Suppressor macrophage treated with lipopolysaccharide for 4 hours (primary cell): ENCODE results near the gene ZNF280C.
A peak's percentile ranks its signal among the peaks of the same experiment; 100 is the strongest.

Source experiments
- DNase-seq: peaks from one replicate; pipeline ENCODE4 v3.0.0-alpha.2; 2020

The ZNF280C gene

DNA sequence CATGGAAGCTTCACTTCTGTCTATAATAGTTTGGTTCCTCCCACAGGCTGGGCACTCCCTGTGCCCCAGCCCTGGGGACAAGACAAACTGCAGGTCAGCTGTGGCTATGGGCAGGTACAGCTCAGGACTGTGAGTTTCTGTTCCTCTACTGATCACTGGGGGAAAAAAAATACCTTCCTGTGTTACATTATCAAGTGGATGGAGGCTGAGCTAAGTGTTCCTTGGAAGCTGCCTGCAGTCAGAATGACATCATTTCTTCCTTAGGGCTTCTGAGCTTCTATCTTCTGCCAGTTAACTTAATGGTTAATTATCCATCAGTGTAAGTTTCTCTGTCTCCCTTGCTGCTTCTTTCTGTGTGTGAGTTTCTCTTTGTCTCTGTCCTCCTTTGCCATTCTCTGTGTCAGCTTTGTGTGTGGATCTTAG lies 92.3 kb downstream of the ZNF280C start:
- peak; percentile 34 for DNase-seq

DNA sequence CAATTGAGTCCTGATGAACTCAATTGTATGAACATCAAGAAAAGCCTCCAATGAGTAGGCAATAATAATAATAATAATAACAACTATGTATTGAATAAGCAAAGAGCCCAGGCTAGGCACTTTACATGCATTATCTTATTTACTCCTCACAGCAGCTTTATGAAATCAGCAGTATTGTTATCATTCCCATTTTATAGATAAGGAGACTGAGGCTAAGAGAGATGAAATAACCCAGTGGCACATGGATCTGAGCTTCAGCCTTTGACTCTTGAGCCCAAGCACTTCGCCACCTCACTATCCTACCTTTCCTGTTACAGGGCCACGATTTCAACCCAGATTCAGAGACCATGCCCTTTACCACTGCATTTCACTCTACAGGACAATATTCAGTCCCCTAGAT lies 93.8 kb downstream of the ZNF280C start:
- DNase-seq, result no peak

DNA sequence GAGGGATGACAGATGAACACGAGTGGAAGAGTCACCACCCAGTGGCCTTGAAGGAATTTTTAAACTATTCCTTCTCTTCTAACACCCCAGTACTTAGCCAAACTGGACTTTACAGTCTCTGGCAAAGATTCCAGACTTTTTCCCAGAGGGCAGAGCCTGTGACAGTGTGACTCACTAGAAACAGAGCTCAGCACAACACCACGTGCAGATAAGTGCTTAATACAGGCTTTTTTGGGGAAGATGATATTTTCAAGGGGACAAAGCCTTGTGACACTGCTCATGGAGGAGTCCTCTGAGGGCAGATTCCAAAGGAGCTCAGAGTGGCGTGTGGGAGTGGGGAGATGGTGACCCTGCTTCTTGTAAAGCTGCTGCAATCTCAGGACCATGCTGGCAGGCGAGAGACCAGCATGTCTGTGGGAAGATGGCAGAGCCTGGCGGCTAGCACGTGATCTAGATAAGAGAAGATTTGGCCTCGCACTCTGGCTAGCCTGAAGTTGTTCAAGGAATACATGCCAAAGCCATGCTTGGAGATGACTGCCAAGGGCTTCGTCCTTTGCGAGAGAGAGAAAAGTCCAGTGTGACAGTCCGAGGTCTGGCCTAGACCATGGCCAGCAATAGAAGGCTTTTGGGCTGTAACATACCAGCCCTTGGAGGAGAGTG lies 94.5 kb downstream of the ZNF280C start:
- DNase-seq, result peak; percentile 67

DNA sequence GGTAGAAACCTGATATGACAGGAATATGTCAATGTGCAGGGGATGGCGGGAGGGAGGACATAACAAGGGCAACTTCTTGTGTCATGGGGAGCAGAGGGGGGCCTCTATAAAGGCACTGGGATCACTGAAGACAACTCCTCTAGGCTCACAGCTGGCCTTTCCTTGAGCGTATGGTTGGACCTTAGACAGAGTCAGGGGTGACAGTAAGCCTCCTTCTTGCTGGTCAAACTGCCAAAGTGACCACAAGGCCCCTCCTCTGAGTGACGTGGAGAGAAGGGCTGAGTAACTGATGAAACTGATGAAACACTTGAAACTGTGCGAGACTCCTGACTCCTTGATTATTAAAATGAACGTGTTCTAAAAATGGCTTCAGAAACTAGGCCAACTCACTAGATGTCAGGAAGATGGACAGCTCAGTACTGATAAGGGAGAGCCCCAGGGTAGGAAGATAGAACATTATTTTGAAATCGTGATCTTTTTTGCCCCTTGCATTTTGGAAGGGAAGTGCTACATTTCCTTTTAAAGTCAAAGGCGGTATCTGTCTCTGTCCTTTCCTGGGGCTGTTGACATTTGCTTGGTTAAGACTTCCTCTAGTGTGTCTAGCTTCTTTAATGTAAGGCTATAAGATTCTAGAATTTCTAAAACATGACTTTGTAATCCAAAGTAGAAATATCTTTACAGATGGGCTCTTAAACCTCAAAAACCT lies 95.4 kb downstream of the ZNF280C start:
- peak; percentile 89 for DNase-seq

DNA sequence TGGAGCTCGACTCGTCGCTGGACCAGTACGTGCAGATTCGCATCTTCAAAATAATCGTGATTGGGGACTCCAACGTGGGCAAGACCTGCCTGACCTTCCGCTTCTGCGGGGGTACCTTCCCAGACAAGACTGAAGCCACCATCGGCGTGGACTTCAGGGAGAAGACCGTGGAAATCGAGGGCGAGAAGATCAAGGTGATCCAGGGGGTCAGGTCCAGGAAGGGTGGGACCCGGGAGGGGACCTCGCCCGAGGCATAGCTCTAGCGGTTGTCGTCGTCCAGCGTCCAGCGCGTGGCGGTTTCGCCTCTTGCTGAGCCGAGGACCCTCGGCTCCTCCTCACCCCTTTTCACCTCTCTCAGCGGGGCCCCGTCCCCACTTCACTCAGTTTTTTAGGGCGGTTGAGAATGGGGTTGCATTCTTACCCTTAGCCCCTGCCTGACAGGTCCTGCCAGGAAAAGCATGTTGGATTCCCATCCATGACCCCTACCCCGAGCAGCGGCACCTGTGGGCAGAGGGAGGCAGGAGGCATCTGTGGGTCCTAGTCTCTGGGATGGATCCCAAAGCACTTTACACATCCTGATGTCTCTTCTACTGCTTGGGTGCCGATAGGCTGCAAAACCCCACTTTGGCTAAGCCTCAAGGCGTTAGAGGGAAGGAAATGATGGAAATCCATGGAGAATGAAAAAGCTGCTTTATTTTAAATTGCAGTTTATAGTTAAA lies 96.4 kb downstream of the ZNF280C start:
- DNase-seq, result no peak

DNA sequence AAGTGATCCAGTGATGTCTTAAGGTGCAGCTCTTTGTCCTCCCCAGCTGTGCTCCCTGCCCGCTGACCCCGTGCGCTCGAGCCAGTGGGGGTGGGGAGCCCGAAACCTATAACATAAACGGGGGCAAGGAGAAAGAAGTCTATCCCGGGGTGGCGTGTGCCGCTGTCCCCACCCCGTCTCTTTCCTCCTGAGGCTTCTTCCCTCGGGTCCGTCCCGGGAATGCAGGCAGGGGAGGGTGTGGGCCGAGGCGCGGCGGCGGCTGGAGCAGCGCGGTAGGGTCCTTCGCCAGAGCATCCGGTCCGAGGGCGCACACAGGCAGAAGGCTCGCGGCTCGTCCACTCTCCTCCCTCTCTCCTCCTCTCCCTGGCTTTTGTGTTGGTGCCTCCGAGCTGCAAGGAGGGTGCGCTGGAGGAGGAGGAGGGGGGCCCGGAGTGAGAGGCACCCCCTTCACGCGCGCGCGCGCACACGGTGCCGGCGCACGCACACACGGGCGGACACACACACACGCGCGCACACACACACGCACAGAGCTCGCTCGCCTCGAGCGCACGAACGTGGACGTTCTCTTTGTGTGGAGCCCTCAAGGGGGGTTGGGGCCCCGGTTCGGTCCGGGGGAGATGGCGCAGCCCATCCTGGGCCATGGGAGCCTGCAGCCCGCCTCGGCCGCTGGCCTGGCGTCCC lies 97.1 kb downstream of the ZNF280C start, which contains the start of gene RAB33A:
Gene RAB33A, plus strand, starts transcription at position 517 of the 681 bp plus-strand sequence. Its CDS starts 101 bp downstream, at position 618.
- DNase-seq, result peak; percentile 16

DNA sequence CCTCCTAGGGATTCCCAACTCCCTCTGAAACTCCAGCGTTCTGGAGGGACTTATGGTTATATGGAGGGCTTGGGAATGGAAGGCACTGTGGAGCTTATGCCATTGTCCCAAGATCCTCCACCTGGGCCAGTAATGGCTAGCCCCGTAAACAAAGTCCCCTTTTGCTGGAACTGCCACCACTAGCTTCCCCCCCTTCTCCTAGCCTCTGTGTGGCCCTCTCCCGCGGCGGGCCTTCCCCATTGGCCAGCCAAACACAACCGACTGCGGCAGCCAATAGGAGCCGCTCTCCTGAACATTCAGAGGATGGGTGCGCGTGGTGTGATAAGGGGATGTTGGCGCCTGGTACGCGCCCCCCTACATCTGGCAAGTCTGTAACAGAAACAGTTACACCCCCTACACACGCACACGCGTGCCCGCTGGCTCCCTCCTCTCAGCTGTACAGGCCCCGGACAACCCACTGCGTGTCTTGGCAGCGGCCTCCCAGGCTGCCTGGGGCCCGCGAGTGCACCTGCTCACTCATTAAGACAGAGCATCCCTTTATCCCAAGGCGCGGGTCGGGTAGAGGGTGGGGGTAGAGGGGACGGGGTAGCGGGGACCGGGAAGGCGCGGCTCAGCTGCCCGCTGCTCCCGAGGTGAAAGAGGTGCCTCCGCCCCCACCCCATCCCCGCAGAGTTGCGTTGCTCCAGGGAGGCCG lies 97.8 kb downstream of the ZNF280C start:
- peak; percentile 30 for DNase-seq

DNA sequence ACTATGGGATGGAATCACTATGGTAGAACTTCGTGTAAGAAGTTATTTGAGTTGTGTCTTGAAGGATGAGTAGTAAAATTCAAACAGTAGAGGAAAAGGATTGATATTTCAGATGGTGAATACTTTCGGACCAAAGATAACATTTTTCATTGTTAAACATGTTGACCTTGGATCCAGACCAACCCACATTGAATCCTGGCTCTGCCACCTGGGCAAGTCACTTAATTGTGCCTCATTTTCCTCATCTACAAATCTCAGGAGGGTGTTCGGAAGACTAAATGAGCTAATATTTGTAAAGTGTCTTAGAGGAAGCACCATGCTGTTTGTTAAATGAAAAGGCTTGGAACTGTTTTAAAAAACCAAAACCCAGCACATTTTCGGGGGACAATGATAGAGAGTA lies 101.7 kb downstream of the ZNF280C start:
- DNase-seq, result no peak

DNA sequence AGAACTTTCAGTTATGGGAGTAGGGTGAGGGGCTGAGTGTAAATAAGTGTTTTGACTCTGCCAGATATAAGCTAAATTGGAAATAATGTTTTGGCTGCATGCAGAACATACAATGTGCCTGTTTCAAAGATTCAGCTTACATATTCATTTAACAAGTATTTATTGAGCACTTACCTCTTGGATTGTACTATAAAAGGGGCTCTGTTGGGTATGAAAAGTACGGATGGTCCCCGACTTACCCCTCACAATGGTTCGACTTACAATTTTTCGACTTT lies 102.3 kb downstream of the ZNF280C start:
- no peak for DNase-seq

DNA sequence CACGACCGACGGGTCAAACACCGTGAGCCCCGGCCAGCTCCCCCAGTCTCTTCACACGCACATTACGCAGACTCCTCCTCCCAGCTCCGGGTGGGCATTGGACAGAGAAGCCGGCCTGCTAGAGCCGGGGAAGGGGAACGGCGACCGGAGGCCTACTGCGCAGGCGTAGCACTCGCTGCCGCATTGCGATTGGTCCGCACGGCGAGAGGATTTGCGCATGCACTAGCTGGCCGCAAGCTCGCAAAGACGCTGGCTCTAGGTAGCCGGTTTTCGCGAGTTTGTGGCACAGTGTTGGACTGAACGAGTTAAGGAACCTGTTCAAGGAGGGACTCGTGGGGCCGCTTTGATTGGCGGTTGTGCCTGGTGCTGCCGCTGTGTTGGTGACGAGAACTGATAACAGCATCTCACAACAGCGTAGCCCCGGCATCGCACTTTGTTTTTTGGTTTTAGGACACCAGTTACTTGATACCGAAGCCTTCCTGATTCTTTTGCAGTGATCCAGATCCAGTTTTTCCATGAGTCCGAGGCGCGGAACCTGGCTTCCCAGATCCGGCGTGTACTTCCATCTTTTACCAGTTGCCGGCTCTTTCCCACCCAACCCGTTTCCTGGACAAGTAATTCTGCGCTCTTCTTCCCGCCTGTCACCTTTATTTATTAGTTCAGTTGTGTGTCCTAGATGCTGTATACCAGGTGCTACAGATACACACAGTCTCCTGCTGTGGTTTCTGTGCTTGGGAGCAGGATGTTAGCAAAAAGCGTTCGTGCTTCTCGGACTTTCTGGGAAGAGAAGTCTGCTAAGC lies 102.8 kb downstream of the ZNF280C start, which contains the start of gene AIFM1:
Gene AIFM1, minus strand, starts transcription at position 139 of the 800 bp plus-strand sequence. CDS start 185 bp downstream, outside the sequence.
- DNase-seq, result peak; percentile 90

DNA sequence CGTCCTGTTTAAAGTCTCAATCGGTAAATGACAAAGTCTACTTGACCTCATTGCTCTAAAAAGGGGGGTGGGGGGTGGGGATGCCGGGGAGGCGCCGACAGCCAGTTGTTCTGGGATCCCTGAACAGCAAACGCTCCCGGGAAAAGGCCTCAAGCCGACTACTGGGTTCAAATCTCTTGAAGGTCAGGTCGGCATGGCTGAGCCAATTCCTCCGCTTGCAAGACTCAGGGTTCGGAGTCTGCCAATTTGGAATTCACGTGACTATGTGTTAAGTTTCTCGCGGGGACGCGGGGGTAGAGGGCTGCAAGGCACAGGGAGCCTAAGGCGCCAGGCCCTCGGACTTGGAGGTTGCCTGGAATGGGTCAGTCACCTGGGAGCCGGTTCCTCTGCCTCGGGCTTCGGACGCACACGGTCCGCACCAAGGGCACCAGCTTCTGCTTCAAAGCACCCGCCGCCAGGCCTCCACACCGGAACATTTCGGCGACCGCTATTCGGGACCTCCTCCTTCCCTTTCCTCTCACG lies 103.5 kb downstream of the ZNF280C start:
- peak; percentile 41 for DNase-seq

DNA sequence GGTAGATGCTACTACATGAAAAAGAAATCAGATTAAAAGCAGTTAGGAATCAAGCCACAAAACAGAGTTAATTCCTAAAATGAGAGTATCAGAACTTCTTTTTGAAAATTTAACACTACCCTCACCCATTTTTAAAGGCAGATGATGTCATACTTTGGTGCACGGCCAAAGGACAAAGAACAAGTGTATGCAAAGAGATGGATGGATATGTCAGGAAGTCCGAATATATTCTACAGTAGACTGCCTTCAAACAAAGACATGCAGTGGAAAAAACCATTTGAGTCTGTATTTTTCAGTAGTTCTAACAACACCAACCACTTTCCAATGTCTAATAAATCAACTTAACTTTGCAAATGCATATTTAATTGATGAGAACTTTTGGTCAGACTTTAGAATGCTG lies 105.3 kb downstream of the ZNF280C start:
- DNase-seq, result no peak

DNA sequence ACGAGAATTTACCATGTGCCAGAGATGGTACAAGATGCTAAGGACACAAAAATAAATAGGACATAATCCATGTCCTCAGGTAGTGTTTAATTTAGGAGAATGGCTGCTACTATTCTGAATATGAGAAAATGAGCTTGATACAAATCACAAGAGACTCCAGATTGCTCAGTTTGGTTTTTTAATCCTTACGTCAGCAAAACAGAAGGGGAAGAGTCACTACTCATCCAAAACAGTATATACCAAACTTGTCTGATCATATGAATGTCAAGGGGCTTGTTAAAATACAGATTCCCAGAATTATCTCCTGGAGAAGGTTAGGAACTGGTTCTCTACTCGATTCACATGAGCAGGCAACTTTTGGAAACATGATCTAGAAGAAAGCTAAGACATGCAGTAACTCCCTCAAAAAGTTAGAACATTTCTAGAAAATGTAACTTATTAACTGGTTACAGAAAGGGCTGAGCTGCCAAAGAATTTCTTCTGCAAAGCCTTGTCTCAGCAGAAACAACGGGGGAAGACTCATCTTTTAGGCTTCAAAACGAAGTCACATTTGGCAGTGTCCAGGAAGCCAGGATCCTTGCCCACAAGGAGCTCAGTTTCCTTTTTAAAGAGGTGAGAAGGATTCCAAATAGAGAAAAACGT lies 106.5 kb downstream of the ZNF280C start:
- no peak for DNase-seq

DNA sequence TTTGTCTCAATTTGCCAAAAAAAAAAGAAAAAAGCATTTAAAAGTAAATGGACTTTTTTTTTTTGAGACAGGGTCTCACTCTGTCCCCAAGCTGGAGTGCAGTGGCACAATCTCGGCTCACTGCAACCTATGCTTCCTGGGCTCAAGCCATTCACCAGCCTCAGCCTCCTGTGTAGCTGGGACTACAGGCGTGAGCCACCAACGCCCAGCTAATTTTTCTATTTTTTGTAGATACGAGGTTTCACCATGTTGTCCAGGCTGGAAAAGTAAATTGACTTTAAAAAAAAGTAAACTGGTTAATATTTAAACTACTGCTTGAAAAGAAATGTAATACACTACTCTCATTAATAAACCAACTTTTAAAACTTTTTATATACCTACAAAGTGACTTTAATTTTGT lies 108.9 kb downstream of the ZNF280C start:
- no peak for DNase-seq

DNA sequence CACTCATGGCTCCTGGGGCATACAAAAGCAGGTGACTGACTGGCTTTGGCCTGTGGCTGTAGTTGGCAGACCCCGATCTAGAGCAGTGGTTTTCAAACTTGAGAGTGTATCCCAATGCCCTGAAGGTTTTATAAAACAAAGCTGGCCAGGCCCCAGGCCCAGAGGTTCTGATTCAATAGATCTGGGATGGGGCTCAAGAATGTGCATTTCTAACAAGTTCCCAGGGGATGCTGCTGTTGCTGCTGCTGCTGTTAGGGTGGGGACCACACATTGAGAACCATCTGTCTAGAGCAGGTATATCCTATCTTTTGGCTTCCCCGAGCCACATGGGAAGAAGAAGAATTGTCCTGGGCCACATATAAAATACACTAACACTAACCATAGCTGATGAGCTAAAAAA lies 110.4 kb downstream of the ZNF280C start:
- DNase-seq, result no peak

DNA sequence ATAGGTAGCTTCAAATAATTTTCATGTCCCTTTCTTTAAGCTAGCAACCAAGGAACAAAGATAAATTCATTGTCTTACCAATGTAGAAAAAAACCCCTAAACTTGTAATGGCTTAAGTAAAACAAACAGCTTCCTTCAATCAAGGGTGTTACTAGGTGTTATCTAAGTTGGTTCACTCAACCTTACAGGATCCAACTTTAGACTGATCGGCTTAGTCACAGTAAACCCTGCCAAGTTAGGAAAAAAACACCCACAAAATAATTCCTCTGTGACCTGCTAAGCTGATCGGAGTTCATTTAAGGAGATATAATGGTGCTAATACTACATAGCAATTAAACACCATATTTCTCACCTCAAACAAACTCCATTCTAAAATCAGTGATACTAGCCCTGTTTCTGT lies 113.1 kb downstream of the ZNF280C start:
- DNase-seq, result no peak
